AG10803 (cell line): ENCODE measurements around the gene CES5A.

Experiments used
- DNase-seq: peaks from one replicate; pipeline ENCODE4 v3.0.0; 2010; ENCODE audit warnings: low read depth
- H3K4me3 ChIP-seq: 2 replicates; pipeline ENCODE4 v1.5.1; 2011; ENCODE audit warnings: mild to moderate bottlenecking, low read length, control low read depth
- TF ChIP-seq, protein P1 (sequence below): conservative IDR thresholded peaks from 2 replicates; pipeline ENCODE4 v1.5.1; 2011; ENCODE audit warnings: mild to moderate bottlenecking, low read length, control low read depth, inconsistent platforms

CES5A gene

DNA sequence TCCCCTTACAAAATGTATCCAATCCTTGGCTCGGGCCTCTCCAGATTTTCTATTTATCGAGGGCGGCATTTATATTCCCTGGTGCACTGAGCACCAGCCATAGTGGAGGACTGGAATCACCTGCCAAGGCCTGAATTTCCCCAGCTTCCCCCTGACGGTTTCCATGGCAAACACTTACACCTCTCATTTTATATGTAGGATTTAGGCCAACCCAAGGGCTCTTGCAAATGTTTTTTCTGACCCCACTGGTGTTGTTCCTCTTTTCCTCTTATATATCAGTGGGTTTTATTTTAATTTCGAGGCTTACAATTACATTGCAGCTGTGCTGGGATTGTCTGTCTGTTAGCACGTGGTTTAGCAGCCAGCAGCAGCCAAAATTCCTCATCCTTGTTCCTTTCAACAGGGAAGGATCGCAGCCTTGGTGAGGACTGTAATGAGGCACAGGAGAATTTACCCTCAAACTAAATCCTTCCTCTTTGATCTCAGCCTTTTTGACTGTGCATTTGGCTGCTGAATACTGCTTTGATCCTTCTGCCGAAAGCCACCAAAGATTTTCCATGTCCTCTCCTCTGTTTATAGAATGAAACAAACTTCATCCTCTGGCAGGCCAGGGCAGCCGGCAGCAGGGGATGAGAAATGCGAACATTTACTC lies 26.5 kb upstream of the CES5A start:
- no peak overlapping the region for H3K4me3 ChIP-seq
- no peak for DNase-seq
- TF ChIP-seq, protein P1, sequence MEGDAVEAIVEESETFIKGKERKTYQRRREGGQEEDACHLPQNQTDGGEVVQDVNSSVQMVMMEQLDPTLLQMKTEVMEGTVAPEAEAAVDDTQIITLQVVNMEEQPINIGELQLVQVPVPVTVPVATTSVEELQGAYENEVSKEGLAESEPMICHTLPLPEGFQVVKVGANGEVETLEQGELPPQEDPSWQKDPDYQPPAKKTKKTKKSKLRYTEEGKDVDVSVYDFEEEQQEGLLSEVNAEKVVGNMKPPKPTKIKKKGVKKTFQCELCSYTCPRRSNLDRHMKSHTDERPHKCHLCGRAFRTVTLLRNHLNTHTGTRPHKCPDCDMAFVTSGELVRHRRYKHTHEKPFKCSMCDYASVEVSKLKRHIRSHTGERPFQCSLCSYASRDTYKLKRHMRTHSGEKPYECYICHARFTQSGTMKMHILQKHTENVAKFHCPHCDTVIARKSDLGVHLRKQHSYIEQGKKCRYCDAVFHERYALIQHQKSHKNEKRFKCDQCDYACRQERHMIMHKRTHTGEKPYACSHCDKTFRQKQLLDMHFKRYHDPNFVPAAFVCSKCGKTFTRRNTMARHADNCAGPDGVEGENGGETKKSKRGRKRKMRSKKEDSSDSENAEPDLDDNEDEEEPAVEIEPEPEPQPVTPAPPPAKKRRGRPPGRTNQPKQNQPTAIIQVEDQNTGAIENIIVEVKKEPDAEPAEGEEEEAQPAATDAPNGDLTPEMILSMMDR = no peak

DNA sequence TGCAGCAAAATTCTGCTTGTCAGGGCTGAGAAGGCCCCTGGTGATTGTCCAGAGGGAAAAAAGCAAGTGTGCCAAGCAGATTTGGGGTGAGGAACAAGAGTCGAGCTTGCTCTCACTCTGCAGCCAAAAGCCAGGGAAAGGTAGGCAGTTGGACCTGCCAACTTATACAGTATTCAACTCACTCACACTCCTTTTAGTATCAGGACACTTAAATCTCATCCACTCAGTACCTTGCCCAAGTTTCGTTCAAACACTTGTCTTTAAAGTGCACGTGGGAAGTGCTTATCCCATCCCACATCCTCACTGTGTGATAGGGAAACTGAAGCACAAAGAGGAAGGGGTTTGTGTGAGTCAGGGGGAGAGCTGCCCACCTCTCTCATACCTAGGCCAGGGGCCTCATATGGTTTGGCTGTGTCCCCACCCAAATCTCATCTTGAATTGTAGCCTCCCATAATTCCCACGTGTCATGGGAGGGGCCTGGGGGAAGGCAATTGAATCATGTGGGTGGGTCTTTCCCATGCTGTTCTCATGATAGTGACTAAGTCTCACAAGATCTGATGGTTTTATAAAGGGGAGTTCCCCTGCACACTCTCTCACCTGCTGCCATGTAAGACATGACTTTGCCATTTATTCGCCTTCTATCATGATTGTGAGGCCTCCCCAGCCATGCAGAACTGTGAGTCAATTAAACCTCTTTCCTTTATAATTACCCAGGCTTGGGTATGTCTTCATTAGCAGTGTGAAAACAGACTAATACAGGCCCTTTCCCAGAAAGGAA lies 25.6 kb upstream of the CES5A start:
- TF ChIP-seq, protein P1 = no peak
- no peak for DNase-seq
- H3K4me3 ChIP-seq = no peak overlapping the region

DNA sequence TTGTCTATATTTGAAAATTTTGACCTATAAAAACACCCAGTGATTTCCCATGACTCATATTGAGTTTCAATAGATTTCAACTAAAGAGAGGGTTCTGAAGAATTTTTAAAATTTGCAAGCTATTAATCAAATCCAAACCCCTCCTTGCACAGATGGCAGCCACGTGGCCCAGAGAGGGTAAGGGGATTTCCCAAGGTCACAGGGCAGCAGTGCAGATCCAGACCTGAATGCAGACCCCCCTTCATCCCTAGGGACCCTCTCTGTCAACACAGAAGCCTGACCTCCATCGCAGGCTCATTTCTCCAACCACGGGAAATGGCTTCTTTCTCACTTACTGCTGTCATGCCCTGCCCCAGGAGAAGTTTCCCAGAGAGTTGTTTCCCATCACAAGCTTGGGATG lies 24.7 kb upstream of the CES5A start:
- TF ChIP-seq, protein P1 = no peak
- no peak for DNase-seq
- H3K4me3 ChIP-seq = no peak overlapping the region

DNA sequence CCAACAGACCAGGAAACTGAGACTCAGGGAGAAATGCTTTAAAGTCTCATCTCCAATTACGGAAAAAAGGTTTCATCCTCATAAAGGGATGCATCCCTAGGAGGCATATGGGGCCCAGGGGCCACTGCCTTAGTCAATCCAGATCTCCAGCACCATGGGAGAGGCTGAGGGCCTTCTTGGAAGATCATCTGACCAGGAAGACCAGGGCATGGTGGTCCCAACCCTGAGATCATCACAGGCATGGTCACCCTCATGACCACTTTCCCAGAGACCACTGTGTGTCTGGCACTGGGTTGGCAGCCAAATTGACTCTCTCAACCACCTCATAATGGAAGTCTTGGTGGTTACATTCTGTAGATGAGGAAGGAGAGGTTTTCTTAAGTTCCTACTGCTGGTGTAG lies 23.4 kb upstream of the CES5A start:
- H3K4me3 ChIP-seq = no peak overlapping the region
- TF ChIP-seq, protein P1 = no peak
- DNase-seq = no peak

DNA sequence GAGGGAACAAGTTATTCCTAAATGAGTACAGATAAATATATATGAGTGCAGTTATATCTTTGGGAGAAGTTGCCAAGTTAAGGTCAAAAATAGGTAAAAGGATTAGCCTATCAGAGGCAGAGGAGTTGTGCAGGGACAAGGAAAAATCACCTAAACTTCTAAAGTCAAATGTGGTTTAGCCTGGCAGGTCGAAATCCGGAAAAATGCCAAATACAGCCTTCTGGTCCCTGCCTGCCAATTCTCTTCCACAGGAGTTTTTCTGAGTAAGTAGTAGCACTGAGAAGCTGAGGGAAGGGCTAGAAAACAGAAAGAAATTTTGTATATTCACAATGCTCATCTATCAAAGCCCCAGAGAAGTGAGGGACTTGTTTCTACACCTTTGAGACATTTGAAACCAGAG lies 17.6 kb upstream of the CES5A start:
- no peak for DNase-seq
- TF ChIP-seq, protein P1 = no peak
- H3K4me3 ChIP-seq = no peak overlapping the region

DNA sequence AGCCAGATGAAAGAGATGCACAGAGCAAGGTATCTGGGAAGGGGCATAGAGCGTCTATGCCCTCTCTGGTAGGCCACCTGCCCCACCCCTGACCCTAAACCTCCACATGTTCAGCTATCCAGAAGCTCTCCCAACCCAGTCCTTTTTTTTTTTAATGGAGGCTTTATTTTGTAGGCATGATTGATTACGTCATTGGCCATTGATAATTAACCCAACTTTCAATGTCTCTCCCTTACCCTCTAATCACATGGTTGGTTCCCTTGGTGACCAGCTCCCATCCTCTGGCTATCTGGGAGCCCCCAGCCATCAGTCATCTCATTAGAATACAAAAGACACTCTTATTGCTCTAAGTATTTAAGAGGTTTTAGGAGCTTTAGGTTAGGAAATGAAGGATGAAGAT lies 14.3 kb upstream of the CES5A start:
- no peak for DNase-seq
- TF ChIP-seq, protein P1 = no peak

DNA sequence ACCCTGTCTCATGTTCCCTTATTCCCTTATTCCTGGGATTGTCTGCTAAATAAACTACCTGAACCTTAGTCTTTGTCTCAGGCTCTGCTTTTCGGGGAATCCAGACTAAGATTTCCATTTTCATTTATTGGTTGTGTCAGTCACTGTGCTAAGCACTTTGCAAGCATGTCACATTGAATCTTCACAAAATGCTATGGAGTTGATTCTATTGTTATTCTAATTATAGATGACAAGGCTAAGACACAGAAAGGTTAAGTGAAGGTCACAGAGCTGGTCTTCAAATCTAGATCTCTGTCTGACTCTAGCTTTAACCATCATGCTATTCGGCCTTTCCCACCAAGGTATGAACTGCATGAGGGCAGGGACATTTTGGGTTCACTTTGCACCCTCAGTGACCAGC lies 13.4 kb upstream of the CES5A start:
- no peak overlapping the region for H3K4me3 ChIP-seq
- TF ChIP-seq, protein P1 = no peak
- no peak for DNase-seq

More for the DNA sequence above, 14.3 kb upstream of the CES5A start:
- H3K4me3 ChIP-seq = no peak overlapping the region
